ENCODE results near the gene DRAXIN.

- TF ChIP-seq POLR2AphosphoS5 (IDR thresholded peaks at IDR 0.05; ENCODE audit: low read depth, low read length): no peak
- TF ChIP-seq POLR2A (IDR thresholded peaks at IDR 0.05; ENCODE audit: low read depth, low read length): no peak
Observed at GRCh38 chr1:11769274-11769673, 77.8 kb downstream of the DRAXIN start.
